Muscle of leg (tissue), 11 donors: ENCODE data around the gene CCDC78. TPM values are rescaled to one million over a fixed set of nuclear protein-coding genes. Genes with fewer than 3 reads are reported as not detected.
A peak's percentile ranks its signal among the peaks of the same experiment; 100 is the strongest.

Source experiments
- DNase-seq: peaks from one replicate; pipeline ENCODE4 v3.0.0; 2013
- H3K27ac ChIP-seq: one replicate; pipeline ENCODE4 v1.5.1; 2013; ENCODE audit warnings: mild to moderate bottlenecking, low read length, control low read depth
- H3K27me3 ChIP-seq: one replicate; pipeline ENCODE4 v1.6.1; 2013; ENCODE audit warnings: low read length; ENCODE audit not compliant: control insufficient read depth, insufficient read depth
- H3K36me3 ChIP-seq: one replicate; pipeline ENCODE4 v1.6.1; 2013; ENCODE audit warnings: low read length; ENCODE audit not compliant: control insufficient read depth, insufficient read depth
- H3K4me1 ChIP-seq: one replicate; pipeline ENCODE4 v1.6.1; 2013; ENCODE audit warnings: low read length; ENCODE audit not compliant: control insufficient read depth, insufficient read depth
- H3K4me3 ChIP-seq: one replicate; pipeline ENCODE4 v1.5.1; 2013; ENCODE audit warnings: low read length, control low read depth
- H3K9me3 ChIP-seq: replicated peaks from 2 replicates; pipeline ENCODE4 v1.6.1; 2013; ENCODE audit warnings: low read depth, low read length; ENCODE audit not compliant: control insufficient read depth
- WGBS: methylation state at CpG from one replicate; pipeline ENCODE4 v1.1.5; 2013; ENCODE audit warnings: missing lambda C conversion rate; ENCODE audit not compliant: insufficient coverage; 5-methylcytosine and 5-hydroxymethylcytosine counted together
- polyA plus RNA-seq, 8 donors: library from polyadenylated mRNA; unstranded; fragments of 120-200 nt; gene quantifications; one replicate each; pipeline versions ENCODE4 v1.2.1 to v1.2.3, GENCODE V29; 2013; ENCODE audit warnings: inconsistent platforms in 1 of 8, low replicate concordance in 1 of 8; ENCODE audit not compliant: insufficient read length in 8 of 8, insufficient read depth in 1 of 8
- total RNA-seq: library from RNA; stranded (reverse); fragments of 120-200 nt; gene quantifications from one replicate; pipeline ENCODE4 v1.2.4, GENCODE V29; 2013

CCDC78 gene
- total and polyA plus RNA-seq, 9 donors: 0.18 to 2.1 (median 1.3) TPM

GRCh38 chr16:730666-731509, 4.6 kb upstream of the CCDC78 start:
- peaks cover 18% of the 10 kb centered on the region for H3K4me1 ChIP-seq
- H3K4me3 ChIP-seq: no peak overlapping the region
- 83% methylated on average over 19 of the region's 22 CpGs for WGBS
- H3K27ac ChIP-seq: no peak overlapping the region
- peaks cover 55% of the 10 kb centered on the region for H3K36me3 ChIP-seq
- peak; percentile 12 for DNase-seq
- H3K9me3 ChIP-seq: no peaks in the 10 kb centered on the region
- H3K27me3 ChIP-seq: peaks cover 33% of the 10 kb centered on the region

DNA sequence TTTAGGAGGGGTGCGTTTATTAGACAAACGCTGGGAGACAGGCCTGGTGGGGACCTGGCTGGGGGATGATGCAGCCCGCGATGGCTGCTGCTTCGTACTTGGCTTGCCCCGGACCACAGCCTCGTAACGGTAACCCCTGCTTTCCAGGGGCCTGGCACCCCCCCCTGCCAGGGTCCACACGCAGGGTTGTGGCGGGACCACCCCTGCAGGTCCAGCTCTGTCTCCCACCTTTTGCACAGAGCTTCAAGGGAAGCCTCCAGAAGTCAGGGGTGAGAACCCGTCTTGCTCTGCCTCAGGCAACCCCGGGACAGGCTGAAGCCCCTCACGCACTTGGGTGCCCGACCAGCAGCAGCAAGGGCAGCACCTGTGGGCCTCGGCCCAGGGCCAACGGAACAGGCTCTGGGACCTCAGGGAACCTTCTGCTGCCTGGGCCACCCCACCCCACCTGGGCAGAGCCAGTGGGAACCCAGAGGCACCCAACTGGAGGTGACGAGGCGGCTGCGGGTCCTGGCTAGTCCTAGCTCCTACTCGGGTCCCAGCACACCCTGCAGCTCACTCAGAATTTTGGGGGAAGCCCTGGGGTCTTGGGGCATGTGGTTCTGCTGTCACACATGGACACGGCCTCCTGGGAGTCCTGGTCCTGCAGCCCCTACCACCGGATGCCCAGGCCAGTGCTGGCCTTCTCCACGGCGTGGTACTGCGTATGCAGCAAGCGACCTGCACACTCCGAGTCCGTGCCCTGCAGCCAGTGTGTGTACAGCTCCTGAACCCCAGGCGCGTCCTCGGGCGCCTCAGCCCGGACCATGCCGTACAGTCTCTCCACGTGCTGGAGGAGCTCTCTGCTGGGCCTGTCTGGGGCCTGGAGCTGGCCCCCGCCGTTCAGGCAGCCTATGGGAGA, 3.8 kb upstream of the CCDC78 start:
- peak; percentile 9 for DNase-seq
- Histone ChIP-seq H3K9me3 (no peaks in the 10 kb centered on the region), H3K36me3 (peaks cover 47% of the 10 kb centered on the region), H3K4me1 (peaks cover 18% of the 10 kb centered on the region), H3K27ac (no peak overlapping the region), H3K4me3 (no peak overlapping the region), H3K27me3 (peaks cover 40% of the 10 kb centered on the region)
- WGBS: 83% methylated on average over 35 of the region's 37 CpGs

GRCh38 chr16:728890-729744, 2.9 kb upstream of the CCDC78 start:
- Histone ChIP-seq H3K9me3 (no peaks in the 10 kb centered on the region), H3K36me3 (peaks cover 39% of the 10 kb centered on the region), H3K4me1 (peaks cover 18% of the 10 kb centered on the region), H3K27me3 (peaks cover 40% of the 10 kb centered on the region), H3K27ac (no peak overlapping the region), H3K4me3 (no peak overlapping the region)
- DNase-seq: peak; percentile 13
- 59% methylated on average over 46 of the region's 55 CpGs for WGBS

GRCh38 chr16:728131-728889, 2.1 kb upstream of the CCDC78 start:
- Histone ChIP-seq H3K4me1 (peaks cover 18% of the 10 kb centered on the region), H3K36me3 (peaks cover 31% of the 10 kb centered on the region), H3K9me3 (no peaks in the 10 kb centered on the region), H3K4me3 (no peak overlapping the region), H3K27me3 (peaks cover 40% of the 10 kb centered on the region), H3K27ac (no peak overlapping the region)
- peak; percentile 64 for DNase-seq
- WGBS: under 1% methylated on average over 78 of the region's 80 CpGs

GRCh38 chr16:727291-727977, 1.2 kb upstream of the CCDC78 start:
- DNase-seq: no peak

GRCh38 chr16:726188-726437, 130 bp downstream of the CCDC78 start:
- no peak for DNase-seq
- WGBS: 16% methylated on average over 9 of the region's 9 CpGs
- Histone ChIP-seq H3K4me1 (peaks cover 27% of the 10 kb centered on the region), H3K9me3 (no peaks in the 10 kb centered on the region), H3K27ac (no peak overlapping the region), H3K27me3 (peaks cover 40% of the 10 kb centered on the region), H3K4me3 (no peak overlapping the region), H3K36me3 (peaks cover 11% of the 10 kb centered on the region)

More at GRCh38 chr16:727291-727977, 1.2 kb upstream of the CCDC78 start:
- H3K4me3 ChIP-seq: peak overlapping the region; percentile 25
- H3K27ac ChIP-seq: no peak overlapping the region
- no peaks in the 10 kb centered on the region for H3K9me3 ChIP-seq
- peaks cover 18% of the 10 kb centered on the region for H3K4me1 ChIP-seq
- H3K36me3 ChIP-seq: peaks cover 23% of the 10 kb centered on the region
- whole genome bisulfite sequencing: under 1% methylated on average over 61 of the region's 61 CpGs
- H3K27me3 ChIP-seq: peaks cover 40% of the 10 kb centered on the region

GRCh38 chr16:725463-726187, 618 bp downstream of the CCDC78 start:
- Histone ChIP-seq H3K27me3 (peaks cover 40% of the 10 kb centered on the region), H3K36me3 (peaks cover 7% of the 10 kb centered on the region), H3K9me3 (no peaks in the 10 kb centered on the region), H3K4me3 (no peak overlapping the region), H3K27ac (no peak overlapping the region), H3K4me1 (peaks cover 28% of the 10 kb centered on the region)
- no peak for DNase-seq
- WGBS: 75% methylated on average over 20 of the region's 23 CpGs

GRCh38 chr16:725041-725376, 1.2 kb downstream of the CCDC78 start:
- no peak for DNase-seq
- Histone ChIP-seq H3K27ac (no peak overlapping the region), H3K4me1 (peaks cover 34% of the 10 kb centered on the region), H3K36me3 (peaks cover under 1% of the 10 kb centered on the region), H3K27me3 (peaks cover 40% of the 10 kb centered on the region), H3K4me3 (no peak overlapping the region), H3K9me3 (no peaks in the 10 kb centered on the region)
- WGBS: 81% methylated on average over 5 of the region's 7 CpGs
